ENCODE data around the gene SMAD7.
A peak's percentile ranks its signal among the peaks of the same experiment; 100 is the strongest.

The SMAD7 gene

GRCh38 chr18:48924630-48925490, 25.9 kb downstream of the SMAD7 start:
- H3K27me3 ChIP-seq (ENCODE audit: low read depth, low read length): no peaks in the 10 kb centered on the region
- H3K27ac ChIP-seq (ENCODE audit: low read length): peak overlapping the region; percentile 10
- H3K36me3 ChIP-seq (ENCODE audit: control insufficient read depth in 1 of 2, insufficient read depth in 2 of 2, low read length in 2 of 2): peaks cover 8 to 16% of the 10 kb centered on the region in 2 donors
- no peak overlapping the region for H3K4me3 ChIP-seq (ENCODE audit: low read depth in 1 of 2, low read length in 2 of 2)
- H3K9me3 ChIP-seq (ENCODE audit: control insufficient read depth in 1 of 2, low read length in 2 of 2): no peaks in the 10 kb centered on the region
- peaks cover 51 to 83% of the 10 kb centered on the region in 2 donors for H3K4me1 ChIP-seq (ENCODE audit: control insufficient read depth in 1 of 2, insufficient read depth in 2 of 2, low read length in 2 of 2)

GRCh38 chr18:48923746-48924629, 26.8 kb downstream of the SMAD7 start:
- peaks cover 8 to 16% of the 10 kb centered on the region in 2 donors for H3K36me3 ChIP-seq (ENCODE audit: control insufficient read depth in 1 of 2, insufficient read depth in 2 of 2, low read length in 2 of 2)
- H3K27ac ChIP-seq (ENCODE audit: low read length): peak overlapping the region; percentile 75
- peaks cover 42 to 74% of the 10 kb centered on the region in 2 donors for H3K4me1 ChIP-seq (ENCODE audit: control insufficient read depth in 1 of 2, insufficient read depth in 2 of 2, low read length in 2 of 2)
- no peaks in the 10 kb centered on the region for H3K27me3 ChIP-seq (ENCODE audit: low read depth, low read length)
- no peaks in the 10 kb centered on the region for H3K9me3 ChIP-seq (ENCODE audit: control insufficient read depth in 1 of 2, low read length in 2 of 2)
- H3K4me3 ChIP-seq (ENCODE audit: low read depth in 1 of 2, low read length in 2 of 2): peak overlapping the region in 1 of 2 donors; percentile 62

- Histone ChIP-seq H3K4me1 (ENCODE audit: control insufficient read depth in 1 of 2, insufficient read depth in 2 of 2, low read length in 2 of 2) (peaks cover 33 to 65% of the 10 kb centered on the region in 2 donors), H3K36me3 (ENCODE audit: control insufficient read depth in 1 of 2, insufficient read depth in 2 of 2, low read length in 2 of 2) (peaks cover 8 to 16% of the 10 kb centered on the region in 2 donors), H3K9me3 (ENCODE audit: control insufficient read depth in 1 of 2, low read length in 2 of 2) (no peaks in the 10 kb centered on the region), H3K4me3 (ENCODE audit: low read depth in 1 of 2, low read length in 2 of 2) (peak overlapping the region; percentile 44 to 62), H3K27me3 (ENCODE audit: low read depth, low read length) (no peaks in the 10 kb centered on the region), H3K27ac (ENCODE audit: low read length) (peak overlapping the region; percentile 75)
Observed at GRCh38 chr18:48922801-48923730, 27.7 kb downstream of the SMAD7 start.

- Histone ChIP-seq H3K36me3 (ENCODE audit: control insufficient read depth in 1 of 2, insufficient read depth in 2 of 2, low read length in 2 of 2) (peaks cover 8 to 16% of the 10 kb centered on the region in 2 donors), H3K9me3 (ENCODE audit: control insufficient read depth in 1 of 2, low read length in 2 of 2) (no peaks in the 10 kb centered on the region), H3K27me3 (ENCODE audit: low read depth, low read length) (no peaks in the 10 kb centered on the region), H3K4me3 (ENCODE audit: low read depth in 1 of 2, low read length in 2 of 2) (peak overlapping the region; percentile 44 to 62), H3K27ac (ENCODE audit: low read length) (no peak overlapping the region), H3K4me1 (ENCODE audit: control insufficient read depth in 1 of 2, insufficient read depth in 2 of 2, low read length in 2 of 2) (peaks cover 26 to 57% of the 10 kb centered on the region in 2 donors)
Observed at GRCh38 chr18:48922226-48922800, 28.5 kb downstream of the SMAD7 start.

- H3K36me3 ChIP-seq (ENCODE audit: control insufficient read depth in 1 of 2, insufficient read depth in 2 of 2, low read length in 2 of 2): peaks cover 8 to 16% of the 10 kb centered on the region in 2 donors
- H3K27ac ChIP-seq (ENCODE audit: low read length): no peak overlapping the region
- peaks cover 25 to 50% of the 10 kb centered on the region in 2 donors for H3K4me1 ChIP-seq (ENCODE audit: control insufficient read depth in 1 of 2, insufficient read depth in 2 of 2, low read length in 2 of 2)
- no peaks in the 10 kb centered on the region for H3K27me3 ChIP-seq (ENCODE audit: low read depth, low read length)
- no peak overlapping the region for H3K4me3 ChIP-seq (ENCODE audit: low read depth in 1 of 2, low read length in 2 of 2)
- no peaks in the 10 kb centered on the region for H3K9me3 ChIP-seq (ENCODE audit: control insufficient read depth in 1 of 2, low read length in 2 of 2)
Observed at GRCh38 chr18:48921305-48922225, 29.2 kb downstream of the SMAD7 start.

GRCh38 chr18:48920408-48921038, 30.2 kb downstream of the SMAD7 start:
- peak overlapping the region; percentile 34 for H3K27ac ChIP-seq (ENCODE audit: low read length)
- peaks cover 21 to 42% of the 10 kb centered on the region in 2 donors for H3K4me1 ChIP-seq (ENCODE audit: control insufficient read depth in 1 of 2, insufficient read depth in 2 of 2, low read length in 2 of 2)

GRCh38 chr18:48919547-48919946, 31.2 kb downstream of the SMAD7 start:
- Histone ChIP-seq H3K9me3 (ENCODE audit: control insufficient read depth in 1 of 2, low read length in 2 of 2) (no peaks in the 10 kb centered on the region), H3K36me3 (ENCODE audit: control insufficient read depth in 1 of 2, insufficient read depth in 2 of 2, low read length in 2 of 2) (peaks cover 8 to 16% of the 10 kb centered on the region in 2 donors), H3K27me3 (ENCODE audit: low read depth, low read length) (no peaks in the 10 kb centered on the region), H3K4me3 (ENCODE audit: low read depth in 1 of 2, low read length in 2 of 2) (no peak overlapping the region), H3K27ac (ENCODE audit: low read length) (no peak overlapping the region), H3K4me1 (ENCODE audit: control insufficient read depth in 1 of 2, insufficient read depth in 2 of 2, low read length in 2 of 2) (peaks cover 15 to 38% of the 10 kb centered on the region in 2 donors)

More at GRCh38 chr18:48920408-48921038, 30.2 kb downstream of the SMAD7 start:
- Histone ChIP-seq H3K4me3 (ENCODE audit: low read depth in 1 of 2, low read length in 2 of 2) (no peak overlapping the region), H3K27me3 (ENCODE audit: low read depth, low read length) (no peaks in the 10 kb centered on the region), H3K36me3 (ENCODE audit: control insufficient read depth in 1 of 2, insufficient read depth in 2 of 2, low read length in 2 of 2) (peaks cover 8 to 16% of the 10 kb centered on the region in 2 donors), H3K9me3 (ENCODE audit: control insufficient read depth in 1 of 2, low read length in 2 of 2) (no peaks in the 10 kb centered on the region)

GRCh38 chr18:48918660-48919456, 31.9 kb downstream of the SMAD7 start:
- Histone ChIP-seq H3K27ac (ENCODE audit: low read length) (no peak overlapping the region), H3K36me3 (ENCODE audit: control insufficient read depth in 1 of 2, insufficient read depth in 2 of 2, low read length in 2 of 2) (peaks cover 8 to 16% of the 10 kb centered on the region in 2 donors), H3K9me3 (ENCODE audit: control insufficient read depth in 1 of 2, low read length in 2 of 2) (no peaks in the 10 kb centered on the region), H3K4me3 (ENCODE audit: low read depth in 1 of 2, low read length in 2 of 2) (no peak overlapping the region), H3K27me3 (ENCODE audit: low read depth, low read length) (no peaks in the 10 kb centered on the region), H3K4me1 (ENCODE audit: control insufficient read depth in 1 of 2, insufficient read depth in 2 of 2, low read length in 2 of 2) (peaks cover 10 to 33% of the 10 kb centered on the region in 2 donors)

All from muscle layer of duodenum (tissue), 2 donors.